ENCODE results near the gene DRG2. TPM values are rescaled to one million over a fixed set of nuclear protein-coding genes. Genes with fewer than 3 reads are reported as not detected.

The DRG2 gene
- total RNA-seq, 1 experiment from 2014 or later: 52.0 TPM

DNA sequence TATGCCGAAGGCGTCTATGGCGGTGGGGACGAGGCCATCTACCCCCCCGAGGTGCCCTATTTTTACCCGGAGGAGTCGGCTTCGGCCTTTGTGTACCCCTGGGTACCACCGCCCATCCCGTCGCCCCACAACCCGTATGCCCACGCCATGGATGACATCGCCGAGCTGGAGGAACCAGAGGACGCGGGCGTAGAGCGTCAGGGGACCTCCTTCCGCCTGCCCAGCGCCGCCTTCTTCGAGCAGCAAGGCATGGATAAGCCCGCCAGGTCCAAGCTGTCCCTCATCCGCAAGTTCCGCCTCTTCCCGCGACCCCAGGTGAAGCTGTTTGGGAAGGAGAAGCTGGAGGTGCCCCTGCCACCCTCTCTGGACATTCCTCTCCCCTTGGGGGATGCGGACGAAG, 32.2 kb downstream of the DRG2 start:
- no peaks in the 10 kb centered on the region for H3K79me1 ChIP-seq (ENCODE audit: insufficient read depth, low read depth, low read length, poor library complexity, severe bottlenecking)
- no peak overlapping the region for H3K27ac Mint-ChIP-seq

More for the DNA sequence above, 32.2 kb downstream of the DRG2 start:
- no peak overlapping the region for H4K5ac ChIP-seq (ENCODE audit: insufficient read length, low read depth, low read length)
- no peak overlapping the region for H2AK5ac ChIP-seq (ENCODE audit: insufficient read length, low read length)
- Mint-ChIP-seq H3K9me3 (peaks cover 8 to 14% of the 10 kb centered on the region in 2 experiments), H3K36me3 (ENCODE audit: insufficient read depth in 1 of 3, low read depth in 3 of 3) (peaks cover 2 to 10% (median 3%) of the 10 kb centered on the region in 3 experiments; a peak in 5 of 7 replicates), H3K4me1 (0 out of 4 replicates have a peak, but pooled peaks cover 0 to 3% of the 10 kb centered on the region in 2 experiments), H3K27me3 (ENCODE audit: low read depth) (peaks cover 6% of the 10 kb centered on the region), H3K4me3 (no peak overlapping the region)
- no CpG with 5 or more reads among the region's 30 CpGs for WGBS (ENCODE audit: extremely low coverage, insufficient read length, low lambda C conversion rate)
- TF ChIP-seq, protein P1, sequence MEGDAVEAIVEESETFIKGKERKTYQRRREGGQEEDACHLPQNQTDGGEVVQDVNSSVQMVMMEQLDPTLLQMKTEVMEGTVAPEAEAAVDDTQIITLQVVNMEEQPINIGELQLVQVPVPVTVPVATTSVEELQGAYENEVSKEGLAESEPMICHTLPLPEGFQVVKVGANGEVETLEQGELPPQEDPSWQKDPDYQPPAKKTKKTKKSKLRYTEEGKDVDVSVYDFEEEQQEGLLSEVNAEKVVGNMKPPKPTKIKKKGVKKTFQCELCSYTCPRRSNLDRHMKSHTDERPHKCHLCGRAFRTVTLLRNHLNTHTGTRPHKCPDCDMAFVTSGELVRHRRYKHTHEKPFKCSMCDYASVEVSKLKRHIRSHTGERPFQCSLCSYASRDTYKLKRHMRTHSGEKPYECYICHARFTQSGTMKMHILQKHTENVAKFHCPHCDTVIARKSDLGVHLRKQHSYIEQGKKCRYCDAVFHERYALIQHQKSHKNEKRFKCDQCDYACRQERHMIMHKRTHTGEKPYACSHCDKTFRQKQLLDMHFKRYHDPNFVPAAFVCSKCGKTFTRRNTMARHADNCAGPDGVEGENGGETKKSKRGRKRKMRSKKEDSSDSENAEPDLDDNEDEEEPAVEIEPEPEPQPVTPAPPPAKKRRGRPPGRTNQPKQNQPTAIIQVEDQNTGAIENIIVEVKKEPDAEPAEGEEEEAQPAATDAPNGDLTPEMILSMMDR (conservative IDR thresholded peaks at IDR 0.05): no peak
- no peaks in the 10 kb centered on the region for H3K4me1 ChIP-seq (ENCODE audit: insufficient read depth, low read length)
- H2BK15ac ChIP-seq (ENCODE audit: low read depth, low read length): no peak overlapping the region
- no peak overlapping the region for H3K9ac ChIP-seq (ENCODE audit: extremely low read depth, insufficient read length, low read length)
- no peaks in the 10 kb centered on the region for H3K79me2 ChIP-seq (ENCODE audit: insufficient read depth, low read length)
- no peak overlapping the region for H2BK20ac ChIP-seq (ENCODE audit: low read depth, low read length, poor library complexity, severe bottlenecking)
- H2BK120ac ChIP-seq (ENCODE audit: low read depth, low read length, poor library complexity, severe bottlenecking): no peak overlapping the region
- H2AFZ ChIP-seq (ENCODE audit: low read length): no peak overlapping the region
- no peaks in the 10 kb centered on the region for H3K9me3 ChIP-seq (ENCODE audit: control insufficient read depth, low read depth, low read length)
- H3K27me3 ChIP-seq (ENCODE audit: insufficient read depth, low read length): no peaks in the 10 kb centered on the region
- H3K18ac ChIP-seq (ENCODE audit: insufficient read length, low read depth, low read length): no peak overlapping the region
- H3K14ac ChIP-seq (ENCODE audit: insufficient read depth, low read length): no peak overlapping the region
- no peak for DNase-seq
- no peak overlapping the region for H3K23ac ChIP-seq (ENCODE audit: insufficient read length, low read depth, low read length)
- no peak overlapping the region for H4K8ac ChIP-seq (replicated peaks; ENCODE audit: insufficient read length, low read depth, low read length)
- no peak overlapping the region for H4K91ac ChIP-seq (ENCODE audit: insufficient read length, low read depth, low read length)
- H3K56ac ChIP-seq (ENCODE audit: insufficient read length, low read depth, low read length): no peak overlapping the region
- no peaks in the 10 kb centered on the region for H4K20me1 ChIP-seq (ENCODE audit: control insufficient read depth, insufficient read depth, insufficient read length)
- H2BK12ac ChIP-seq (ENCODE audit: insufficient read length, low read depth, low read length): no peak overlapping the region
- no peak overlapping the region for H3T11ph ChIP-seq (ENCODE audit: low read length)
- no peak overlapping the region for H3K4me2 ChIP-seq (ENCODE audit: insufficient read depth, insufficient read length, low read length)
- no peaks in the 10 kb centered on the region for H3K23me2 ChIP-seq (ENCODE audit: insufficient read length, low read depth, low read length, poor library complexity, severe bottlenecking)
- no peak overlapping the region for H3K27ac ChIP-seq (ENCODE audit: insufficient read length, low read depth, low read length)
- no peak overlapping the region for H2BK5ac ChIP-seq (ENCODE audit: insufficient read length, low read length)
- H3K4ac ChIP-seq (ENCODE audit: low read depth, low read length): no peak overlapping the region

Measured in H9 (cell line).